Right ventricle myocardium inferior (tissue), 1 donor: ENCODE measurements around the gene PCDHGA7. TPM values are rescaled to one million over a fixed set of nuclear protein-coding genes. Genes with fewer than 3 reads are reported as not detected.
A peak's percentile ranks its signal among the peaks of the same experiment; 100 is the strongest.
"Not testable (repeated sequence)": the region's sequence is repeated elsewhere in the genome, so short reads cannot be mapped to it uniquely, and the experiment has no call there.

ENCODE experiments used
- ATAC-seq: fragments of 200-7000 bp; cut with Tn5 transposase; one replicate; pipeline ENCODE4 v1.9.1; 2020; ENCODE audit warnings: mild to moderate bottlenecking, moderate library complexity
- DNase-seq: peaks from one replicate; pipeline ENCODE4 v3.0.0; 2021; ENCODE audit errors: missing footprints
- intact Hi-C: fragments of 100-400 bp; cut with DNase I; formaldehyde crosslinking; loops from one replicate; pipeline ENCODE4 v1.11.0; 2022
- long read RNA-seq: library from polyadenylated mRNA; unstranded; transcript quantifications from one replicate; pipeline ENCODE4 v2.0.0, GENCODE V29; 2021
- total RNA-seq: library from RNA; stranded (reverse); fragmentation: NEBNext Ultra II Directional; extraction: Animal tissue kit (Norgen Biotek cat#: 25700); gene quantifications from one replicate; pipeline ENCODE4 v1.2.1, GENCODE V29; 2021
- donor health status: DM: no; HTN: yes; CAD: no; lungs with severe emphysema.

Gene PCDHGA7
- total RNA-seq: 7.2 TPM
- long read RNA-seq: 0 reads

- no peak for DNase-seq
- no peak for ATAC-seq
- intact Hi-C loops: no loop called here
Measured at GRCh38 chr5:141382469-141383294, at the start of gene PCDHGA7. Gene PCDHGA7, plus strand, starts transcription at chr5:141382742. Its CDS starts 158 bp downstream, at chr5:141382900.

- intact Hi-C loops: loop anchor here (5.0 kb wide), 1 partner anchor 224 kb away; no protein-coding TSS in a partner anchor
- peak; percentile 66 for DNase-seq
- ATAC-seq: peak; percentile 70
Measured at GRCh38 chr5:141338538-141339306, 43.8 kb upstream of the PCDHGA7 start, which contains the start of gene PCDHGA2. Gene PCDHGA2, plus strand, starts transcription at chr5:141338760.

GRCh38 chr5:141340781-141341354 is 41.7 kb upstream of the PCDHGA7 start:
- ATAC-seq, DNase-seq, intact Hi-C loops: not testable (repeated sequence)

- ATAC-seq (peak; percentile 61), DNase-seq (no peak)
- intact Hi-C loops: no loop called here
Measured at GRCh38 chr5:141342773-141343172, 39.8 kb upstream of the PCDHGA7 start.

GRCh38 chr5:141343242-141343952 is 39.1 kb upstream of the PCDHGA7 start, which contains the start of gene PCDHGA3:
Gene PCDHGA3, plus strand, starts transcription at chr5:141343829. Its CDS starts 205 bp downstream, at chr5:141344034.
- intact Hi-C loops: no loop called here
- ATAC-seq (peak; percentile 56), DNase-seq (no peak)

DNA sequence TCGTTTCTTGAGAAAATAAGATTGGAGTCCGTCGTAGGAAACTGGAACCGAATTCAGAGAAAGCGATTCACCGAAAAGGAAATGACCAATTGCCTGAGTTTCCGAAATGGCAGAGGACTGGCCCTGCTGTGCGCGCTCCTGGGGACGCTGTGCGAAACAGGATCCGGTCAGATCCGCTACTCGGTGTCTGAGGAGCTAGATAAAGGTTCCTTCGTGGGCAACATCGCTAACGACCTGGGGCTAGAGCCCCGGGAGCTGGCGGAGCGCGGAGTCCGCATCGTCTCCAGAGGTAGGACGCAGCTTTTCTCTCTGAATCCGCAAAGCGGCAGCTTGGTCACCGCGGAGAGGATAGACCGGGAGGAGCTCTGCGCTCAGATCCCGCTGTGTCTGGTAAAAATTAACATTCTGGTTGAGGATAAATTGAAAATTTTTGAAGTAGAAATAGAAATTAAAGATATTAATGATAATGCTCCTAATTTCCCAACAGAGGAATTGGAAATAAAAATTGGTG is 38.5 kb upstream of the PCDHGA7 start:
- DNase-seq (peak; percentile 63), ATAC-seq (no peak)
- intact Hi-C loops: no loop called here

GRCh38 chr5:141345327-141345726 is 37.2 kb upstream of the PCDHGA7 start:
- ATAC-seq (no peak), DNase-seq (no peak)
- intact Hi-C loops: no loop called here

DNA sequence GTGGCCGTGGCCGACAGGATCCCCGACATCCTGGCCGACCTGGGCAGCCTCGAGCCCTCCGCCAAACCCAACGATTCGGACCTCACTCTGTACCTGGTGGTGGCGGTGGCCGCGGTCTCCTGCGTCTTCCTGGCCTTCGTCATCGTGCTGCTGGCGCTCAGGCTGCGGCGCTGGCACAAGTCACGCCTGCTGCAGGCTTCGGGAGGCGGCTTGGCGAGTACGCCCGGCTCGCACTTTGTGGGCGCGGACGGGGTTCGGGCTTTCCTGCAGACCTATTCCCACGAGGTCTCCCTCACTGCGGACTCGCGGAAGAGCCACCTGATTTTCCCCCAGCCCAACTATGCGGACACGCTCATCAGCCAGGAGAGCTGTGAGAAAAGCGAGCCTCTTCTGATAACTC is 36.5 kb upstream of the PCDHGA7 start:
- DNase-seq, ATAC-seq, intact Hi-C loops: not testable (repeated sequence)

DNA sequence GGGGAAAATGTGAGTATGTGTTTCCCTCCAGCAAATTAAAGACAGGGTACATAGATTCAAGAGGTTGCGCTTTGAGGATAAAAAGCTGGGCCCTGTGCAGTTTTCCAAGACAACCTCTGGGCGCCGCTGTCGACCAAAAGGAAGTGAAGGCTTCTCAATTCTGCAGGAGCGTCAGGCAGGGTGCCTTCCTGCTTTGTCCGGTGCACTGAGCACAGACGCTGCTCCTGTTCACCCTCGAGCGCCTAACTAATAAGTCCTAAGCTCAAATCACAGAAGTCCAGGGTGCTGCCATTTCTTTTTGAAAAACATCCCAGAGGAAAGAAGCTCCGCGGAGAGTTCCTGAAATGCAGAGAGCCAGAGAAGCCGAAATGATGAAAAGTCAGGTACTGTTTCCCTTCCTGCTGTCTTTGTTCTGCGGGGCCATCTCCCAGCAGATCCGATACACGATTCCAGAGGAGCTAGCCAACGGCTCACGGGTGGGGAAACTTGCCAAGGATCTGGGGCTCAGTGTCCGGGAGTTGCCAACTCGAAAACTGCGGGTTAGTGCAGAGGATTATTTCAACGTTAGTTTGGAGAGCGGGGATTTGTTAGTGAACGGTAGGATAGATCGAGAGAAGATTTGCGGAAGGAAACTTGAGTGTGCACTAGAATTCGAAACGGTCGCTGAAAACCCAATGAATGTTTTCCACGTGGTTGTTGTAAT is 32.5 kb upstream of the PCDHGA7 start, which contains the start of gene PCDHGB1:
TSS of gene PCDHGB1 (plus strand) at position 183 of the 703 bp plus-strand sequence. CDS start at position 345, 162 bp downstream.
- intact Hi-C loops: no loop called here
- ATAC-seq: peak; percentile 83
- DNase-seq: no peak

- intact Hi-C loops: no loop called here
- ATAC-seq: no peak
- no peak for DNase-seq
Measured at GRCh38 chr5:141351591-141351990, 31.0 kb upstream of the PCDHGA7 start.

DNA sequence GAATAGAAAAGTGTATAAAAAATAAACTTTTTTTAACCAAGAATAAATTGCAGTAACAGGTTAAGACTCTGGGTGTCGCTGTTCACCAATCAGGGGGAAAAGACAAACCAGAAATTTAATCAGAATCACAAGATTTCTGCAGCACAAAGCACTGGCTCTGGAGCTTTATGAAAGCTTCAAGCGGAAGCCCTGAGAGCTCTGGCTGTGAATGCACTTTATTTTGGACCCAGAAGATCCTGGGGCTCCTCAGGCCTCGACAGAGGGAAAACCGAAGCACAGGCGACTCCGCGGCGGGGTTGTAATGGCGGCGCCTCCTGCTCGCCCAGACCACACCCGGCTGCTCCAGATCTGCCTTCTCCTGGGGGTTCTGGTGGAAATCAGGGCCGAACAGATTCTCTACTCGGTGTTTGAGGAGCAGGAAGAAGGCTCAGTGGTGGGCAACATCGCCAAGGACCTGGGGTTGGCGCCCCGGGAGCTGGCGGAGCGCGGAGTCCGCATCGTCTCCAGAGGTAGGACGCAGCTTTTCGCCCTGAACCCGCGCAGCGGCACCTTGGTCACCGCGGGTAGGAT is 27.6 kb upstream of the PCDHGA7 start, which contains the start of gene PCDHGA4:
TSS of gene PCDHGA4 (plus strand) at position 122 of the 570 bp plus-strand sequence. CDS start at position 209, 87 bp downstream.
- DNase-seq (no peak), ATAC-seq (no peak)
- intact Hi-C loops: no loop called here

DNA sequence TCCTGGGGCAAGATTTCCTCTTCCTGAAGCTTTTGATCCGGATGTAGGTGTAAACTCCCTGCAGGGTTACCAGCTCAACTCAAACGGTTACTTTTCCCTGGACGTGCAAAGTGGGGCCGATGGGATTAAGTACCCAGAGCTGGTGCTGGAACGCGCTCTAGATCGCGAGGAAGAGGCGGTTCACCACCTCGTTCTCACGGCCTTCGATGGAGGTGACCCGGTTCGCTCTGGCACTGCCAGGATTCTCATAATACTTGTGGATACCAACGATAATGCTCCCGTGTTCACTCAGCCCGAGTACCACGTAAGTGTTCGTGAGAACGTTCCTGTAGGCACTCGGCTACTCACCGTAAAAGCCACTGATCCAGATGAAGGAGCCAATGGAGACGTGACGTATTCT is 26.9 kb upstream of the PCDHGA7 start:
- intact Hi-C loops: no loop called here
- no peak for ATAC-seq

GRCh38 chr5:141356133-141356532 is 26.4 kb upstream of the PCDHGA7 start:
- intact Hi-C loops: no loop called here
- DNase-seq (no peak), ATAC-seq (no peak)

More for the DNA sequence above, 26.9 kb upstream of the PCDHGA7 start:
- no peak for DNase-seq

DNA sequence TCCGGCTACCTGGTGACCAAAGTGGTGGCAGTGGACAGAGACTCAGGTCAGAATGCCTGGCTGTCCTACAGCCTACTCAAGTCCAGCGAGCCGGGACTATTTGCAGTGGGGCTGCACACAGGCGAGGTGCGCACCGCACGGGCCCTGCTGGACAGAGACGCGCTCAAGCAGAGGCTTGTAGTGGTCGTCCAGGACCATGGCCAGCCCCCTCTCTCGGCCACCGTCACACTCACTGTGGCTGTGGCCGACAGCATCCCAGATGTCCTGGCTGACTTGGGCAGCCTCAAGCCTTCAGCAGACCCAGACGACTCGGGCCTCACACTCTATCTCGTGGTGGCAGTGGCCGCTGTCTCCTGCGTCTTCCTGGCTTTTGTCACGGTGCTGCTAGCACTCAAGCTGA is 25.6 kb upstream of the PCDHGA7 start:
- DNase-seq (no peak), ATAC-seq (no peak)
- intact Hi-C loops: no loop called here

- intact Hi-C loops: no loop called here
- ATAC-seq (peak; percentile 39), DNase-seq (no peak)
Measured at GRCh38 chr5:141359790-141360426, 22.6 kb upstream of the PCDHGA7 start, which contains the start of gene PCDHGB2. Gene PCDHGB2, plus strand, starts transcription at chr5:141359994. Its CDS starts 142 bp downstream, at chr5:141360136.

DNA sequence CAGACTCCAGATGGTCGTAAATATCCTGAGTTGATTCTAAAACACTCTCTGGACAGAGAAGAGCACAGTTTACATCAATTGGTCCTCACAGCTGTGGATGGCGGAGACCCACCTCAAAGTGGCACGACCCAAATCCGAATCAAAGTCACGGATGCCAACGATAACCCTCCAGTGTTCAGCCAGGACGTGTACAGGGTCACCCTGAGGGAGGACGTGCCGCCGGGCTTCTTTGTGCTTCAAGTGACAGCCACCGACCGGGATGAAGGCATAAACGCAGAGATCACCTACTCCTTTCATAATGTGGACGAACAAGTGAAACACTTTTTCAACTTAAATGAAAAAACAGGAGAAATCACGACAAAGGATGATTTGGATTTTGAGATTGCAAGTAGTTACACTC is 21.9 kb upstream of the PCDHGA7 start:
- intact Hi-C loops: no loop called here
- DNase-seq: no peak
- no peak for ATAC-seq

DNA sequence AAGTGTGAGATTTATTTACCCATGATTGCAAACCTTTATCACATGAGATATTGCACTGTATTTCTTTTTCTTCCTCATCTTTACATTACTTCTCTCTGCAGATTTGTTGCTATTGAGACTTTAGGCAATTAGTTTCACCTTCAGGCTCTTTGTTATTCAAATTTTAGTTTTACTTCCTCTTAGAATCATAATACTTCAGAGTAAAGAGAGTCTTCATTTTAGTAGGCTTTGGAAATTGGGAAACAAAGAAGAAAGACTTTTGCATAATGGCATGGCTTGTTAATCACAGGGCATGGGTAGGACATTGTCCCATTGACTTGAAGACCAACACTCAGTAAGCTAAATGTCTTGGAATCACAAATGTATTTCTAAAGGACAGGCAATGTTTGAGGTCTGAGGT is 19.8 kb upstream of the PCDHGA7 start:
- intact Hi-C loops: no loop called here
- DNase-seq (no peak), ATAC-seq (no peak)
